Measurements from ENCODE around the gene CLNK.
"Not testable (repeated sequence)": the region's sequence is repeated elsewhere in the genome, so short reads cannot be mapped to it uniquely, and the experiment has no call there.

- not testable (repeated sequence) for TF ChIP-seq CTCF, POLR2AphosphoS5, POLR2A, EP300 (IDR thresholded peaks at IDR 0.05)
Observed at GRCh38 chr4:10614926-10615325, 69.6 kb downstream of the CLNK start.
